SU-DHL-6 (cell line): ENCODE measurements around the gene APC2.

Experiments used
- H2AFZ ChIP-seq: fragments of 200-600 bp; sonication (generic); 2 replicates; pipeline ENCODE4 v1.6.1; 2014; ENCODE audit warnings: low read depth, mild to moderate bottlenecking, moderate library complexity, mixed read lengths, antibody characterized with exemption, low read length; ENCODE audit not compliant: severe bottlenecking
- H3F3A ChIP-seq: fragments of 200-600 bp; shearing (Covaris generic); 2 replicates; pipeline ENCODE4 v1.6.0; 2016; ENCODE audit warnings: antibody characterized with exemption, mild to moderate bottlenecking; ENCODE audit not compliant: insufficient read depth
- H3K27ac ChIP-seq: fragments of 200-600 bp; sonication (generic); 2 replicates; pipeline ENCODE4 v1.5.1; 2016; ENCODE audit warnings: low read depth, mild to moderate bottlenecking, low read length, moderate library complexity, mixed read lengths
- H3K27me3 ChIP-seq: fragments of 200-600 bp; sonication (generic), shearing (Covaris generic); 2 replicates; pipeline ENCODE4 v1.6.0; 2014; ENCODE audit warnings: mild to moderate bottlenecking, low read length
- H3K36me3 ChIP-seq: fragments of 200-600 bp; sonication (generic); 2 replicates; pipeline ENCODE4 v1.6.1; 2014; ENCODE audit warnings: mild to moderate bottlenecking, low read length, mixed read lengths
- H3K4me2 ChIP-seq: fragments of 300-600, 200-600 bp; shearing (Covaris generic), sonication (generic); 2 replicates; pipeline ENCODE4 v1.6.0; 2014; ENCODE audit warnings: low read length, low read depth, mild to moderate bottlenecking; ENCODE audit not compliant: poor library complexity, severe bottlenecking
- H3K4me3 ChIP-seq: fragments of 200-600 bp; sonication (generic); 2 replicates; pipeline ENCODE4 v1.5.1; 2014; ENCODE audit warnings: antibody characterized with exemption, low read length, mild to moderate bottlenecking, mixed read lengths; ENCODE audit not compliant: insufficient read depth, poor library complexity, severe bottlenecking
- H3K79me2 ChIP-seq: fragments of 200-600 bp; sonication (generic); 2 replicates; pipeline ENCODE4 v1.6.1; 2014; ENCODE audit warnings: mild to moderate bottlenecking, low read length, moderate library complexity; ENCODE audit not compliant: insufficient read depth
- H3K9ac ChIP-seq: fragments of 200-600 bp; sonication (generic); 2 replicates; pipeline ENCODE4 v1.7.0; 2014; ENCODE audit warnings: mild to moderate bottlenecking, low read length
- H3K9me2 ChIP-seq: fragments of 200-600 bp; sonication (generic); replicated peaks from 2 replicates; pipeline ENCODE4 v1.6.1; 2014; ENCODE audit warnings: low read length; ENCODE audit not compliant: insufficient read depth
- H3K9me3 ChIP-seq: fragments of 200-600 bp; sonication (generic); 2 replicates; pipeline ENCODE4 v1.6.1; 2014; ENCODE audit warnings: low read length, mixed read lengths; ENCODE audit not compliant: insufficient read depth
- H4K20me1 ChIP-seq: fragments of 200-600 bp; sonication (generic); 2 replicates; pipeline ENCODE4 v1.6.1; 2014; ENCODE audit warnings: low read depth, mild to moderate bottlenecking, antibody characterized with exemption, low read length, moderate library complexity, mixed read lengths
- EZH2phosphoT487 ChIP-seq: fragments of 200-600 bp; sonication (generic), shearing (Covaris generic); conservative IDR thresholded peaks from 2 replicates; pipeline ENCODE4 v1.6.1; 2018; ENCODE audit warnings: mild to moderate bottlenecking, antibody characterized with exemption, low read length, moderate library complexity, mixed read lengths
- TF ChIP-seq, protein P1 (sequence below): fragments of 200-600 bp; sonication (generic); IDR thresholded peaks from one replicate; pipeline ENCODE4 v1.5.1; 2017; ENCODE audit warnings: antibody characterized with exemption, mild to moderate bottlenecking, low read length, moderate library complexity; ENCODE audit not compliant: insufficient read depth, poor library complexity, severe bottlenecking

APC2 gene

DNA sequence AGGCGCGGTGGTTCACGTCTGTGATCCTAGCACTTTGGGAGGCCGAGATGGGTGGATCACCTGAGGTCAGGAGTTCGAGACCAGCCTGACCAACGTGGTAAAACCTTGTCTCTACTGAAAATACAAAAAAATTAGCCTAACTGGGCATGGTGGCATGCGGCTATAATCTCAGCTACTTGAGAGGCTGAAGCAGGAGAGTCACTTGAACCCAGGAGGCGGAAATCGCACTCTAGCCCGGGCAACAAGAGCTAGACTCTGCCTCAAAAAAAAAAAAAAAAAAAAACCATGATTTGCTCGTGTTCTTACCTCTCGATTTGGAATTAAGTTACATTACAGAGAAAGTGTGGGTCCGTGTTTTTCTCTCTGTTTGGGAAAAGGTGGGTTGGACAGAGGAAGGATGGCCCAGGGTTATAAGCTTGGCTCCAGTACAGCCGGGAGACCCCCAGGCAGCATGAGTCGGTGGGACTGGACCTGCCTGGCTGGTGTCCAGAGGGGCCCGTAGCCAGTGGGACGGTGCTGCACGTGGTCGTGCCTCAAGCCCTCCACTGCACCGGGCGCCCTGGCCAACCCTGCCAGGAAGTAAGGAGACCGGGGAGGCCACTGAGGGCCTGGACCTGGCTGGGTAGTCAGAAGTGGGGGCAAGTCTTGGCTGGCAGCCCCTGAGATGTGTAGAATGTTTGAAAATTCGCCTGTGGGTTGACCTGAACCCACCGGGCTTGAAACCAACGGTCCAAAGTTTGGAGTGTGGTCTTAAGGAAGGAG is 8.1 kb upstream of the APC2 start:
- H3K79me2 ChIP-seq, result peaks cover 31% of the 10 kb centered on the region
- H4K20me1 ChIP-seq, result peaks cover 18% of the 10 kb centered on the region; the same call in 1 of the 2 replicates
- no peak overlapping the region for H3K9ac ChIP-seq
- no peak for TF ChIP-seq EZH2phosphoT487
- TF ChIP-seq, protein P1, sequence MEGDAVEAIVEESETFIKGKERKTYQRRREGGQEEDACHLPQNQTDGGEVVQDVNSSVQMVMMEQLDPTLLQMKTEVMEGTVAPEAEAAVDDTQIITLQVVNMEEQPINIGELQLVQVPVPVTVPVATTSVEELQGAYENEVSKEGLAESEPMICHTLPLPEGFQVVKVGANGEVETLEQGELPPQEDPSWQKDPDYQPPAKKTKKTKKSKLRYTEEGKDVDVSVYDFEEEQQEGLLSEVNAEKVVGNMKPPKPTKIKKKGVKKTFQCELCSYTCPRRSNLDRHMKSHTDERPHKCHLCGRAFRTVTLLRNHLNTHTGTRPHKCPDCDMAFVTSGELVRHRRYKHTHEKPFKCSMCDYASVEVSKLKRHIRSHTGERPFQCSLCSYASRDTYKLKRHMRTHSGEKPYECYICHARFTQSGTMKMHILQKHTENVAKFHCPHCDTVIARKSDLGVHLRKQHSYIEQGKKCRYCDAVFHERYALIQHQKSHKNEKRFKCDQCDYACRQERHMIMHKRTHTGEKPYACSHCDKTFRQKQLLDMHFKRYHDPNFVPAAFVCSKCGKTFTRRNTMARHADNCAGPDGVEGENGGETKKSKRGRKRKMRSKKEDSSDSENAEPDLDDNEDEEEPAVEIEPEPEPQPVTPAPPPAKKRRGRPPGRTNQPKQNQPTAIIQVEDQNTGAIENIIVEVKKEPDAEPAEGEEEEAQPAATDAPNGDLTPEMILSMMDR, result no peak
- H3K4me3 ChIP-seq, result no peak overlapping the region
- no peaks in the 10 kb centered on the region for H3K27me3 ChIP-seq
- no peak overlapping the region for H2AFZ ChIP-seq
- H3K9me2 ChIP-seq, result no peaks in the 10 kb centered on the region
- peaks cover 16% of the 10 kb centered on the region for H3K36me3 ChIP-seq
- no peaks in the 10 kb centered on the region for H3K9me3 ChIP-seq
- H3K4me2 ChIP-seq, result no peak overlapping the region
- H3F3A ChIP-seq, result peaks cover 52% of the 10 kb centered on the region
- no peak overlapping the region; the same call in 1 of the 2 replicates for H3K27ac ChIP-seq

DNA sequence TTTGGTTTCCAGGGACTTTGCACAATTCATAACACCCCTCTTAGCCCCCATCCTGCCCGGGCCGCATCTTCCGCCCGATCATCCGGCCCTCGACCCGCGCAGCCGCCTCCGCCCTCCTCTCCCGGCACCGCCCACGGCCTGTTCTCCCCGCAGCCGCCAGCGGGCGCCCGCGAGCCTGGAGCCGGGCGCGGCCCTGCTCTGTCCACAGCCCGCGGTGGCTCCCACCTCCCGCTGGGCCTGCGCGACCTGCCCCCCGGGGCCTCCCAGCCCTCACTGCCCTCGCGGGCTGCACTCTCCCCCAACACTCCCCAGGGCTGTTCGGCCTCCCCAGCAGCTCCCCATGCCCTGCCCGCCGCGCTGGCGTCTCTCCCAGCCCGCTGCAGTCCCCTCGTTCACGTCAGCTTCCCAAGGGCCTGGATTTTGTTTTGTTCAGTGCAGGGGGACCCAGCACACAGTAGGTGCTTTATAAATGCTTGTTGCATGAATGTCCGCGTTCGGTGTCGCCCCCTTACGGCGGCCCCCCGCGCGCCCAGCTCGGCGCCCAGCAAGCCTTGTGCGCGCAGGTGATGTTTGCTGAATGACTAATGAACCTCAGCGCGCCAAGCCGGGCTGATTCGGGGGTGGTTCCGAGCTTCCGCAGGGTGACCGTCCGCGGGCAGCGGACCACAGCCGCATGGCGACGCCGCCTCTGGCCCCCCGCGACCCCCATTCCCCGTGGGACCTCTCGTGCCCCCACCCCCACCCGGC is 4.6 kb upstream of the APC2 start:
- Histone ChIP-seq H3K79me2 (peaks cover 9% of the 10 kb centered on the region; the same call in 1 of the 2 replicates), H3K27ac (peak overlapping the region; percentile 55), H3K27me3 (no peaks in the 10 kb centered on the region), H3F3A (peaks cover 39% of the 10 kb centered on the region), H3K36me3 (peaks cover 11% of the 10 kb centered on the region), H3K4me3 (peak overlapping the region; percentile 50), H4K20me1 (peaks cover 8% of the 10 kb centered on the region; the same call in 1 of the 2 replicates), H2AFZ (peak overlapping the region; percentile 80), H3K9ac (peak overlapping the region; percentile 58), H3K9me2 (no peaks in the 10 kb centered on the region), H3K4me2 (peak overlapping the region; percentile 68), H3K9me3 (no peaks in the 10 kb centered on the region)
- TF ChIP-seq, protein P1, result peak; percentile 75
- TF ChIP-seq EZH2phosphoT487, result no peak

DNA sequence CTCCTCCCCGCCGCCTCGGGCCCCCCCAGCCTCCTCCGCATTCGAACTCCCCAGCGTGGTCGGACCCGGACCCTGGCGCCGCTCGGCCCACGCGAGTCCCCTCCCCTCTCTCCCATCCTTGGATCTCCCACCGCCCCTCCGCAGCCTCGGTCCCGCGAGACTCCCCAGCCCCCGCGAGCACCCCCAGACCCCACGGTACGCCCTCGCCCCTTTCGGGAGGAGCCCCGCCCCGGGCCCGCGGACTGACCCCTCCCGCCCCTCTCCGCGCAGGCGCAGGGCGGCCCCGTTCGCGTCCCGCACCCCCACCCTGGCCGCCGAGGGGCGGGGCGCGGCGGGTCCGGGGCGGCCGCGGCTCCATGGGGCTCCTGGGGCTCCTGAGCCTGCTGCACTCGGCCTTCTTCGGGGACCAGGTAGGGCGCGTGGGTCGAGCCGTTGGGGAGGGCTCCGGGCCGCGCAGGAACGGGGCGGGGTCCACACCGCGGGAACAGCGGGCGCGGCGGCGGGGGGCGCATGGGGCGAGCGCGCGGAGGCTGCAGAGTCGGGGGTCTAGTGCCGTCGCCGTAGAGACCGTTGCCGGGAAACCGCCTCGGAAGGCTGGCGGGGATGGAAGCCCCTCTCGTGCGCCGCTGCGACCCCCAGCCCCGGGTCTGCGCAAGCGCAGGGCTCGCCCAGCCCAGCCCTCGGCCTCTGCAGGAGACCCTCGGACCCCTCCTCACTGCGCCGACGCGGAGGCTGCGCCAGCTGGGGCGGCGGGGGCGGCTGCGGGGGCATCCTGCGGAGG is 3.8 kb upstream of the APC2 start:
- Histone ChIP-seq H3K9ac (no peak overlapping the region), H3K4me2 (no peak overlapping the region)

More for the DNA sequence above, 3.8 kb upstream of the APC2 start:
- Histone ChIP-seq H3K9me3 (no peaks in the 10 kb centered on the region), H3F3A (peaks cover 32% of the 10 kb centered on the region), H3K9me2 (no peaks in the 10 kb centered on the region), H3K36me3 (peaks cover 3% of the 10 kb centered on the region; the same call in 1 of the 2 replicates), H4K20me1 (peaks cover 1% of the 10 kb centered on the region; the same call in 1 of the 2 replicates), H3K79me2 (peaks cover 2% of the 10 kb centered on the region; the same call in 1 of the 2 replicates), H3K27ac (no peak overlapping the region), H3K27me3 (no peaks in the 10 kb centered on the region), H2AFZ (no peak overlapping the region), H3K4me3 (no peak overlapping the region)
- TF ChIP-seq, protein P1, result no peak
- no peak for TF ChIP-seq EZH2phosphoT487
